Ectodermal cell (in vitro differentiated cells): ENCODE measurements around the gene FLNB.
A peak's percentile ranks its signal among the peaks of the same experiment; 100 is the strongest.

Experiments
- H3K27ac ChIP-seq: 2 replicates; pipeline ENCODE4 v1.7.0; 2013; ENCODE audit warnings: mild to moderate bottlenecking, low read depth, low read length; ENCODE audit not compliant: insufficient read depth, poor library complexity, severe bottlenecking
- H3K27me3 ChIP-seq: 2 replicates; pipeline ENCODE4 v1.7.0; 2013; ENCODE audit warnings: mild to moderate bottlenecking, low read length; ENCODE audit not compliant: insufficient read depth, control insufficient read depth, poor library complexity, severe bottlenecking
- H3K36me3 ChIP-seq: one replicate; pipeline ENCODE4 v1.7.0; 2013; ENCODE audit warnings: low read length; ENCODE audit not compliant: control insufficient read depth, insufficient read depth
- H3K4me1 ChIP-seq: one replicate; pipeline ENCODE4 v1.7.0; 2013; ENCODE audit warnings: low read length; ENCODE audit not compliant: control insufficient read depth, insufficient read depth
- H3K4me3 ChIP-seq: 2 replicates; pipeline ENCODE4 v1.7.0; 2013; ENCODE audit warnings: low read depth, low read length, control low read depth; ENCODE audit not compliant: insufficient read depth
- H3K9me3 ChIP-seq: 2 replicates; pipeline ENCODE4 v1.7.0; 2013; ENCODE audit warnings: mild to moderate bottlenecking, low read length, moderate library complexity; ENCODE audit not compliant: control insufficient read depth
- WGBS, 2 experiments: methylation state at CpG; one replicate each; pipeline ENCODE4 v1.1.7; 2013; ENCODE audit warnings: missing lambda C conversion rate in 2 of 2; 5-methylcytosine and 5-hydroxymethylcytosine counted together

Gene FLNB

DNA sequence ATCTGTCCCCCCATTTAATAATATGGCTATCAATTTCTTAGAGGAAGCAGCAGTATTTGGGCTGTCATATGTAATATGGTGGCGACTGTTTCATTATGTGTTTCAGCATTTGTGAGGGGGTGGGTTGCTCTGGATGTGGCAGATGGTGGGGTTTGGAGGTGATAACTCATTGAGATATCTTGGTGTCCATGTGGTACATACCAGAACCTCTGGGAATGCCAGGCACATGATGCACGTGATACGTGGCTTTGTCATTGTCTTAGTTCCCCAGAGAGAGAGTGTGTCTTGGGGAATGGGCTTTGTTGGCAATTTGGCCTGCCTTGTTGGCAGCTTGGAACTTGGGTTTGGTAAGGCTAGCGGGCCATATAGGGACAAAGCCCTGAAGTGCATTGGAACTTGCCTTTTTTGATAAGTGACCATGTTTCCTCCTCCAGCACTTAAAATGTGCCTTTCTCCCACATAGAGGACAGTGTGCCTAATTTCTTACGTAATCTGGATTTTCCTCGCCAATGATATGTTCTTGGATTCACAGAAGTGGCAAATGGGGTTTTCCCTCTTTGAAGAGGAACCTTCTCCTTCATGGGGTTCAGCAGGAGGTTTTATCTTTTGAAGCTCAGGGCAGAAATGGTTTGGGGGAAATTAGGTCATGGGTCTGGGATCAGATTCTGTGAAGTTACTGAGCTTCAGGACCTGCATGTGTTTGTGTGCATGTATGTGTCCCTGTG lies 123.0 kb downstream of the FLNB start:
- 96 to 100% methylated on average over 6 of the region's 6 CpGs for WGBS, 2 experiments
- H3K27ac ChIP-seq, result no peak overlapping the region
- H3K4me1 ChIP-seq, result no peaks in the 10 kb centered on the region
- H3K9me3 ChIP-seq, result no peaks in the 10 kb centered on the region
- H3K27me3 ChIP-seq, result no peaks in the 10 kb centered on the region
- H3K36me3 ChIP-seq, result peaks cover 4% of the 10 kb centered on the region
- H3K4me3 ChIP-seq, result no peak overlapping the region

DNA sequence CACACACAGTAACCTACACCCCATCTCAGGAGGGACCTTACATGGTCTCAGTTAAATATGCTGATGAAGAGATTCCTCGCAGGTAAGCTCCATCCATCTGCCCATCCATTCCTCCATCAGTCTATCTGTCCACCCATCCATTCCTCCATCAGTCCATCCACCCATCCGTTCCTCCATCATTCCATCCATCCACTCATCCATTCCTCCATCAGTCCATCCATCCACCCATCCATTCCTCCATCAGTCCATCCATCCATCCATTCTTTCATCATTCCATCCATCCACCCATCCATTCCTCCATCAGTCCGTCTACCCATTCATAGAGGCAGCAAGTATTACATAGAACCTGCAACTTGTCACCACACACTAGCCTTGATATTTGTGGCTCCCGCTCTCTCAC lies 124.6 kb downstream of the FLNB start:
- peaks cover 9% of the 10 kb centered on the region for H3K36me3 ChIP-seq

DNA sequence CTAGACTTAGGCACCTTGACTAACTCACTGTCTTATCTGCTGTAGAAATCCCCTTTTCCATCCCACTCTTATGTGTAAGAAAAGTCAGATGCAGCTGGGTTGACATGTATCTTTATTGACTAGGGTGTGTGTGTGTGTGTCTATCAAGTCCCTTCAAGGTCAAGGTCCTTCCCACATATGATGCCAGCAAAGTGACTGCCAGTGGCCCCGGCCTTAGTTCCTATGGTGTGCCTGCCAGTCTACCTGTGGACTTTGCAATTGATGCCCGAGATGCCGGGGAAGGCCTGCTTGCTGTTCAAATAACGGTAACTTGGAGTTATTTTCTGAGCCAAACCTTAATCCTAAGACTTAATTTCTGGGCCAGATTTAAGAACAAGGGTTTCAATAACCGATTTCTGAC lies 126.2 kb downstream of the FLNB start:
- Histone ChIP-seq H3K27me3 (no peaks in the 10 kb centered on the region), H3K4me1 (no peaks in the 10 kb centered on the region), H3K36me3 (peaks cover 9% of the 10 kb centered on the region), H3K4me3 (no peak overlapping the region), H3K27ac (no peak overlapping the region), H3K9me3 (no peaks in the 10 kb centered on the region)
- WGBS, 2 experiments, result 94 to 95% methylated on average over 5 of the region's 5 CpGs

More for the DNA sequence above, 124.6 kb downstream of the FLNB start:
- WGBS, 2 experiments, result 89 to 93% methylated on average over 4 of the region's 4 CpGs
- Histone ChIP-seq H3K9me3 (no peaks in the 10 kb centered on the region), H3K27ac (no peak overlapping the region), H3K27me3 (no peaks in the 10 kb centered on the region), H3K4me3 (no peak overlapping the region), H3K4me1 (no peaks in the 10 kb centered on the region)

DNA sequence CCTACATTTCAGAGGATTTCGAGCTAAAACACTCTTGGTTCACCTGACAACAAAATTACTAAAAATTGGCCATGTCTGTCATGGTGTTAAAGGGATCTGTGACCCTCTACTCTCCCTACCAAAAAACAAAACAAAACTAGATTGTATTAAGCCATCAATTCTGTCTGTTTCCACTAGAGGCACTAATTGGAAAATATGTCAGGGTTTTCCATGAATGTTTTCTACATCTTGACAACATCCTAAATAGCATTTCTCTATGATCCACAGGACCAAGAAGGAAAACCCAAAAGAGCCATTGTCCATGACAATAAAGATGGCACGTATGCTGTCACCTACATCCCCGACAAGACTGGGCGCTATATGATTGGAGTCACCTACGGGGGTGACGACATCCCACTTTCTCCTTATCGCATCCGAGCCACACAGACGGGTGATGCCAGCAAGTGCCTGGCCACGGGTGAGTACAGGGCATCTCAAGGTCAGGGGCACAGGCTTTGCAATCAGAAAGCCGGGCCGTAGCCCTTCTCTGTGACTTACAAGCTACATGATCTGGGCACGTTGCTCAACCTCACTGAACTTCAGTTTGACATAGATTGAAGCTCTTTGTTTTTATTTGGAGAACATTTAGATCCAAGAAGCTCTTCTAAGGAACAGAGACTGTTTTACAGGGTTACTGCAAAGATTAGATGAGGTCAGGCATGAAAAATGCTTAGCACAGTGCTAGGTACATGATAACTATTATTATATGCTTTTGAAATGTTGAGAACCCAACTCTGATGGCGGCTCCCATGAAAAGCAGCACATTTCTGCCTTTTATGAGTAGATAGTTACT lies 127.7 kb downstream of the FLNB start:
- no peaks in the 10 kb centered on the region for H3K27me3 ChIP-seq
- H3K36me3 ChIP-seq, result peaks cover 9% of the 10 kb centered on the region
- WGBS, 2 experiments, result 95 to 97% methylated on average over 13 to 14 of the region's 14 CpGs
- H3K4me3 ChIP-seq, result no peak overlapping the region
- H3K4me1 ChIP-seq, result no peaks in the 10 kb centered on the region
- H3K27ac ChIP-seq, result no peak overlapping the region
- no peaks in the 10 kb centered on the region for H3K9me3 ChIP-seq

DNA sequence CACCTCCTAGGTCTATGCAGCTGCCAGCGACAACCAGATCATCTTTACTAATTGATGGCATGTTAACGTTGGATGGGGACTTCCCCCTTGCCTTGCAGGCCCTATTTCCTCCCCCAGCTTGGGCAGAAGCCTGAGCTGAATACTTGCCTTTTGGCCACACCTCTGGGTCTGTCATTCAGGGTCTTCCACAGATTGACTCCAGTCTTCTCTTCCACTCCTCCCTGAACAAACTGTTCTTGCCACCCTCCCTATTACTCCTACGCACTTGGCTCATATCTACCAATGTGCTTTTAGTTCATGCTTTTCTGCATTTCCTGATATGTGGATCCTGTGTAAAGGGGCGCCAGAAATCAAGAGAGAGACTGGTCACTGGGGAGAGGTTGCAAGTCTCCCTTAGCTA lies 129.1 kb downstream of the FLNB start:
- peaks cover 9% of the 10 kb centered on the region for H3K36me3 ChIP-seq
- H3K4me1 ChIP-seq, result peaks cover 2% of the 10 kb centered on the region
- no peak overlapping the region for H3K27ac ChIP-seq
- WGBS, 2 experiments, result 94 to 97% methylated on average over 4 of the region's 4 CpGs
- no peaks in the 10 kb centered on the region for H3K27me3 ChIP-seq
- H3K4me3 ChIP-seq, result no peak overlapping the region
- no peaks in the 10 kb centered on the region for H3K9me3 ChIP-seq

DNA sequence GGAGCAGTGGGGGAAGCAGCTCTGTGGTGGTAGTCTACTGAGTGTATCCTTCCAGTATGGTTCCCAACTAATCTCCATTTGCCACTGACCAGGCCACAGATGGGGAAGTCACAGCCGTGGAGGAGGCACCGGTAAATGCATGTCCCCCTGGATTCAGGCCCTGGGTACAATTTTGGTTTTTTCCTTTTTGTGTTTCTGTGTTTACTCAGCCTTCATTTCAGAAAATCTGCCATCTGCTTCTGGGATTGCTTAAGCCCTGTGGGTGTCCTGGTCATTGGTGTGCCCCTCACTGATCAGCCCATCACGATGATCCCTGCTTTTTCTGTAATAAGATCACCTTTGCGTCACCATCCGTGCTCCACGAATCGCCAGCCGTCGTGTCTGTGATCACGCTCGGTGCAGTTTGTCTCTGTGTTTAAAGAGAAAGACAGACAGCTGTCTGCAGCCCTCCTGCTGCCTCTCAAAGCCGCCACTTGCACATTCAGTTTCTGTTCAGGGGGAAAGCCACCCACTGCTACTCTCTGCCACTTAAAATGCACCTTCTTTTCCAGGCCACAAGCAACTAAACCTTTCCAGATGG lies 133.6 kb downstream of the FLNB start:
- Histone ChIP-seq H3K9me3 (no peaks in the 10 kb centered on the region), H3K27ac (peak overlapping the region; percentile 21), H3K36me3 (peaks cover 4% of the 10 kb centered on the region), H3K27me3 (no peaks in the 10 kb centered on the region), H3K4me3 (no peak overlapping the region), H3K4me1 (peaks cover 5% of the 10 kb centered on the region)
- WGBS, 2 experiments, result 84 to 91% methylated on average over 12 of the region's 12 CpGs

DNA sequence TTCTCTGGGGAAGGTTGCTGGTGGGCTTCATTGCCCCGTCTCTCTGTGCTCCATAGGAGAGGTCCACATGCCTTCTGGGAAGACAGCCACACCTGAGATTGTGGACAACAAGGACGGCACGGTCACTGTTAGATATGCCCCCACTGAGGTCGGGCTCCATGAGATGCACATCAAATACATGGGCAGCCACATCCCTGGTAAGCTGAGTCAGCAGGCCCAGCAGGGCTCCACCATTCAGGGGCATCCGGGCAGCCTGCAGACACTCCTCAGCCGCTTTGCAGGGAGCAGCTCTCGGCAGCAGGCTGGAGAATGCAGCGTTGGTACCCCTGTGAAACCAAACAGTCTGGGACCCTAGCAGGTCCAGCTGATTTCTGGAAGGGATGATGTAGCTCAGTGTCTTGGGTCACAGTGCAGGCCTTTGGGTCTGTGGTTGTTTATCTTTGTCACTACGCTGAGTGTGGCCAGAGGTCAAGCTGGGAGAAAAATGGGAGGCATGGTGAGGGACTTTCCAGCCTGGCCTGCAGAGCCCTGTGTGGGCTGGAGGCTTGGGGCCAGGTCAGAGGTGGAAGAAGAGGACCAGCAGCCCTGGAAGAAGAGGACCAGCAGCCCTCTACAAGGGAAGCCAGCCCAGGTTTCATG lies 135.3 kb downstream of the FLNB start:
- Histone ChIP-seq H3K9me3 (no peaks in the 10 kb centered on the region), H3K4me1 (peaks cover 5% of the 10 kb centered on the region), H3K27me3 (no peaks in the 10 kb centered on the region), H3K4me3 (no peak overlapping the region), H3K36me3 (no peaks in the 10 kb centered on the region), H3K27ac (no peak overlapping the region)
- WGBS, 2 experiments, result 92% methylated on average over 9 of the region's 9 CpGs

DNA sequence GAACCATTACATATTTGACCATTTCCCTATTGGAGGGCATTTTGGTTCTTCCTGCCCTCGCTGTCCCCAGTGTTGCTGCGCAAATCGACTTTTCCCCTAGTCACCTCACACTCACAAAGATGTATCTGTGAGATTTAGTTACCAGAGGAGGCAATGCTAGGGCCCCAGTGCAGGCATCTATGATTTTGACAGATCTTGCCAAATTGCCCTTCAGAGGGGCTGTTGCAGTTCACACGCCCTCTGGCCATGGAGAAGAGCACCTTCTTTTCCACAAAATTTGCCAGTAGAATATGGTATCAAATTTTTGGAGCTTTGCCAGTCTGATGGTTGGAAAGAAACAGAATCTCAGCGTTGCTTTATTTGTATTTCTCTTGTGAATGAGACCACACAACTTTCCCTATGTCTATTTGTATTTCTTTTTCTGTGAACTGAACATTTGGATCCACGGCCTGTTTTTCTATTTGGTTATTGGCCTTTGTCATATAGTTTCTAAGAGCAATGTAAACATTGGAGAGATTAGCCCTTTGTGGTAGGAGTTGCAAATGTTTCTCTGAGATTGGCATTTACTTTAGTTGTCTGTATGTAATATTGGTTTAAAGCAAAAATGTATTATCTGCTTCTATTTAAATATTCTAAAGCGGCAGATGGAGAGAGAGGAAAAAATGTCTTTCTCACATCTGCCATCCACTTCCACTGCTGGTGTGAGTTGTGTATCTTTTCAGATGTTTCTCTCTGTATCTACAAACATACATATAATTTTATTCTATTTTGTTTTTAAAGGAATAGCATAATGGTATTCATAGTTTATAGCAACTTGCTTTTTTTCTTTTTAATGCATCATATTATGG lies 136.5 kb downstream of the FLNB start:
- WGBS, 2 experiments, result 94 to 96% methylated on average over 5 to 6 of the region's 7 CpGs
- Histone ChIP-seq H3K4me3 (no peak overlapping the region), H3K27me3 (no peaks in the 10 kb centered on the region), H3K36me3 (peaks cover 3% of the 10 kb centered on the region), H3K27ac (no peak overlapping the region), H3K9me3 (no peaks in the 10 kb centered on the region), H3K4me1 (peaks cover 5% of the 10 kb centered on the region)

DNA sequence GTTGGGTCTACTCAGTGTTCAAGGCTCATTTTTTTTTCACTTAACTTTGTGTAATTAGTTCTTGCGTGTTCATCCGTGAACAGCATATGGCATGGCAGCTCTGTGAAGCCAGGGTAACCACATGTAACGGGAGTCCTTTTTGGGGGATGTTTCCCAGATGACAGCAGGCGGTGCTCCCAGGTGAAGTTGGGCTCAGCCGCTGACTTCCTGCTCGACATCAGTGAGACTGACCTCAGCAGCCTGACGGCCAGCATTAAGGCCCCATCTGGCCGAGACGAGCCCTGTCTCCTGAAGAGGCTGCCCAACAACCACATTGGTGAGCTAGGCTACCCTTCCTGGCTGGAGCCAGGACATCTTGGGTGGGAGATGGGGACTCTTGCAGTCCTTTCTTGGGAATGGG lies 139.8 kb downstream of the FLNB start:
- Histone ChIP-seq H3K36me3 (peaks cover 3% of the 10 kb centered on the region), H3K4me1 (no peaks in the 10 kb centered on the region), H3K9me3 (no peaks in the 10 kb centered on the region), H3K27ac (no peak overlapping the region), H3K4me3 (no peak overlapping the region), H3K27me3 (no peaks in the 10 kb centered on the region)
- 96 to 97% methylated on average over 9 of the region's 9 CpGs for WGBS, 2 experiments
